ENCODE data around the gene ZC3H12A.

The ZC3H12A gene

DNA sequence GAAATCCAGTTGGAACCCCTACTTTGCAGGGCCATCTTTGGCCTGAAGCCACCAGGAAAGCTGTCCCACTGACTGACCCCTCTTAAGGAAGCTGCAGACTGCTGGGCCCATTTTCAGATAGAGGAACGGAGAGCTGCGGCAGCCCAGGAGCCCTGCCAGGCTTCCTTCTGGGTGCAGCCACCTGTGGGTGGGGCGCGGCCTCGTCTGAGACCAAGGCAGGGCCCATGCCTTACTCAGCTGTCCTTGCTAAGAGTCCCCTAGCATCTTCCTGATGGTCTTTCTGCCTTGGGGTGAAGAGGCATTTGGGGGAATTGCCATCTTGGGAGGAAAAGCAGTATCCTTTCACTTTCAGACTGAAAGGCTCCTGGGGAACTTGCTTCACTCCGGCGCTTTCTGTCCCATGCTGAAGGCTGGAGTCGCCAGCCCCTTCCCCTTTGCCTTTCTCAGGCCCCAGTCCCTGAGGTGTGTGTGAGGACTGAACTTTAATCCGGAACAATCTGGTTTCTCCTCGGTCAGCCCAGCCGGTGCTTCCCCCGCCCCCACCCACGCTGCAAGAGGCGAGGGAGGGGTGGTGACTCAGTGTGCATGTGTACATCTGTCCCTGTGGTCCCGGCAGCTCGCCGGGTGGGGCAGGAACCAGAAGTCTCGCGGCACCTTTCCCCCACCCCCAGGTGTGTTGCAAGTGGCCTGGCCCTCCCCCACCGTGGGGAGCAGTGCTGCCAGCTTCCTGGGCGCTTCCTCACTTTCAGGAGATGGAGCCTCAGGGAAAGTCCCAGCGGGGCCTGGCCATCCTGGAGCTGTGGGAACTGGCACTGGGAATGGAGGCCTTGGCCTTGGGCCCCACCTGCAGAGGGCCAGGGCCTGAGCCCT lies 5.1 kb downstream of the ZC3H12A start:
- peak; percentile 77 for DNase-seq

- no peak for DNase-seq
Measured at GRCh38 chr1:37480125-37480466, 5.7 kb downstream of the ZC3H12A start.

- no peak for DNase-seq
Measured at GRCh38 chr1:37480581-37481288, 6.4 kb downstream of the ZC3H12A start.

DNA sequence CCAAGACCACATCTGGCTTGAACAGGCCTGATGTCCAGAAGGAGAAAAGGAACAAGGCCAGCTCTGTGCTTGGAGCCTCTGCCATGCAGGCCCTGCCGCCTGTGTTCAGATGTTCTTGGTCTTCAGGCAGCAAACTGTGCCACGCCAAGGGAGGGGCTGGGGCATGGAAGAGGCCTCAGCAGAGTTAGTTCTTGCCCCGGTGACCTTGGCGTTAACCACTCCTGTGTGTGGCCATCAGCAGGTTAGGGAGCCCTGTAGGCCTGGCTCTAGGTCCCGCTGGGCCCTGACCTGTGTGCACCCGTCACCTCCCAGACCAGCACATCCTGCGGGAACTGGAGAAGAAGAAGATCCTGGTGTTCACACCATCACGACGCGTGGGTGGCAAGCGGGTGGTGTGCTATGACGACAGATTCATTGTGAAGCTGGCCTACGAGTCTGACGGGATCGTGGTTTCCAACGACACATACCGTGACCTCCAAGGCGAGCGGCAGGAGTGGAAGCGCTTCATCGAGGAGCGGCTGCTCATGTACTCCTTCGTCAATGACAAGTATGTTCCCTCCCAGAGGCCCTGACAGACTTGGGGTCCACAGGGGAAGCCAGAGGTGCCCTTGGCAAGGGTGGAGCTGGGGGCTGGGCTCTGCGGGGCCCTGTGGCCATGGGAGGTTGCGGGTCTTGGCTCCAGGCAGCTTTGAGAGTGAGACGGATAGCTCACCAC lies 7.1 kb downstream of the ZC3H12A start:
- no peak for DNase-seq

DNA sequence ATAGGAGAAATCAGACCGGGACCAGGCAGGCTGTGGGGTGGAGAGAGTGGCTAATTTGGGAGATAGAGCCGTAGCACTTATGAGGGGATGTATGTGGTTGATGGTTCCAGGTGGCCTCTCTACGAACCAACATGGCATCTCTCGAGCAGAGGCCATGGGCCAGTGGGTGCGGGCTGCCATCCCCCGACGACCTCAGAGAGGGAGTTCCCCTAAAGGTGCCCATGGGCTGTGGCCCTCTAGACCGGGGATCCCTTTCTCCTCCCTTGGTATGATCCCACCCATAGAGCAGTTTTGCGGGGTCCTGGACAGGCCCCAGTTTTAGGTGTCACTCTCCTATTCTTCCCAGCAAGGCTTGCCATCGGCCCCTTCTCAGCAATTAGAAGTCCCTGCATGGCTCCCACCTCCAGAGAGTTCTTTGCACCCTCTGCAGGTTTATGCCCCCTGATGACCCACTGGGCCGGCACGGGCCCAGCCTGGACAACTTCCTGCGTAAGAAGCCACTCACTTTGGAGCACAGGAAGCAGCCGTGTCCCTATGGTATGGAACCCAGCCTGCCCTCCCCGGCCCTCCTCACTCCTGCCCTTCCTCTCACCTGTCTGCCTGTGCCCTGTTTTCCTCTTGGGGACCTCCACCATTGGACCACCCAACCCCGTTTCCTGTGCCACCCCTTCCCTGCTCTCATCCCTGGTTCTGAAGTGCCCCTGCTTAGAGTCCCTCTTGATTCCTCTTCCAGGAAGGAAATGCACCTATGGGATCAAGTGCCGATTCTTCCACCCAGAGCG lies 7.8 kb downstream of the ZC3H12A start:
- DNase-seq: no peak

GRCh38 chr1:37482796-37483744 lies 8.7 kb downstream of the ZC3H12A start:
- no peak for DNase-seq

GRCh38 chr1:37483785-37484184 lies 9.4 kb downstream of the ZC3H12A start:
- DNase-seq: no peak

- DNase-seq: no peak
Measured at GRCh38 chr1:37484325-37485051, 10.1 kb downstream of the ZC3H12A start.

- no peak for DNase-seq
Measured at GRCh38 chr1:37485902-37486679, 11.7 kb downstream of the ZC3H12A start.

- peak; percentile 71 for DNase-seq
Measured at GRCh38 chr1:37486680-37487618, 12.6 kb downstream of the ZC3H12A start.

- no peak for DNase-seq
Measured at GRCh38 chr1:37487619-37487984, 13.2 kb downstream of the ZC3H12A start.

- DNase-seq: no peak
Measured at GRCh38 chr1:37493336-37494098, 19.1 kb downstream of the ZC3H12A start.

DNA sequence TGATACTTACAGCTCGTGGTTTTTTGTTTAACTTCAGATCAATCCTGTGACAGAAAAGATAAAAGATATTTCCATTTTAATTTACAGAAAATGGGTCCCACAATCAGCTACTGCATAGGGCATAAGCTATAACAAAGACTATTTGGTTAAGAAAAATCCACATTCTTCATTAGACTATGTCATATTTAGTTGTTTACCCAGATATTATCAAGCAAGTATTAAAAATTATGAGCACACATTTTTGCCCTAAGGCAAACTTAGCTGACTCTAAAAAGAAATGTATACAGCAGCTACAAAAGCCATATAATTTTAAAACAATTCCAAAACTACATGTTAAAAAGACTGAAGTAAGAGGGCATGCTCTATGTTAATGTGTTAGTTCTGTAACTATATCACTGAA lies 21.5 kb downstream of the ZC3H12A start:
- DNase-seq: no peak

- DNase-seq: no peak
Measured at GRCh38 chr1:37497832-37498231, 23.5 kb downstream of the ZC3H12A start.

- DNase-seq: peak; percentile 69
Measured at GRCh38 chr1:37498872-37499617, 24.7 kb downstream of the ZC3H12A start.

- DNase-seq: no peak
Measured at GRCh38 chr1:37501661-37502060, 27.3 kb downstream of the ZC3H12A start.

GRCh38 chr1:37502104-37502503 lies 27.7 kb downstream of the ZC3H12A start:
- no peak for DNase-seq
